ENCODE results near the gene C1orf159. TPM values are rescaled to one million over a fixed set of nuclear protein-coding genes. Genes with fewer than 3 reads are reported as not detected.

Gene C1orf159
- total and polyA plus RNA-seq, 2 of the 8 experiments (the other 6 are each of a cell fraction or from before 2014, with no cell fraction given) = 10.0 to 10.9 TPM

- TF ChIP-seq SP1 (IDR thresholded peaks at IDR 0.05; ENCODE audit: low read depth, low read length) = peak; percentile 85
- TF ChIP-seq CTBP2 (IDR thresholded peaks at IDR 0.05; ENCODE audit: borderline replicate concordance, insufficient read depth, insufficient read length, low read length) = no peak
- TF ChIP-seq POU5F1 (IDR thresholded peaks at IDR 0.05; ENCODE audit: low read depth, low read length) = no peak
- no peak for TF ChIP-seq CHD7 (IDR thresholded peaks at IDR 0.05; ENCODE audit: insufficient replicate concordance, low read length)
- no peak for TF ChIP-seq ZNF274 (IDR thresholded peaks at IDR 0.05; ENCODE audit: borderline replicate concordance, extremely low read depth, low read length)
- TF ChIP-seq TAF1 (IDR thresholded peaks at IDR 0.05; ENCODE audit: low read depth, low read length) = 0 out of 2 replicates have a peak, but pooled peaks have one; percentile 29
- TF ChIP-seq SP4 (IDR thresholded peaks at IDR 0.05; ENCODE audit: low read length) = 0 out of 2 replicates have a peak, but pooled peaks have one; percentile 42
- no peak for TF ChIP-seq SAP30 (IDR thresholded peaks at IDR 0.05; ENCODE audit: insufficient read depth, insufficient replicate concordance, low read length)
- TF ChIP-seq RXRA (IDR thresholded peaks at IDR 0.05; ENCODE audit: insufficient read depth, low read depth, low read length) = no peak
- no peak for TF ChIP-seq KDM1A (IDR thresholded peaks at IDR 0.05; ENCODE audit: borderline replicate concordance, low read length)
- TF ChIP-seq SIN3A (conservative IDR thresholded peaks at IDR 0.05 in 1 of 2, IDR thresholded peaks at IDR 0.05 in 1 of 2; ENCODE audit: low read depth in 1 of 2, low read length in 2 of 2) = no peak
These were observed 82.8 kb downstream of the C1orf159 start (continued) for GRCh38 chr1:1033009-1033587.

Data from H1 (cell line).